Measurements from ENCODE around the gene MYCL. TPM values are rescaled to one million over a fixed set of nuclear protein-coding genes. Genes with fewer than 3 reads are reported as not detected.

The MYCL gene
- total and polyA plus RNA-seq, 2 of the 8 experiments (the other 6 are each of a cell fraction or from before 2014, with no cell fraction given): 20.3 to 28.8 TPM

- TF ChIP-seq E2F6 (IDR thresholded peaks at IDR 0.05) (no peak), EP300 (IDR thresholded peaks at IDR 0.05; ENCODE audit: borderline replicate concordance in 1 of 2, low read depth in 2 of 2, low read length in 2 of 2) (no peak), SRF (IDR thresholded peaks at IDR 0.05; ENCODE audit: low read depth, low read length) (no peak), SP2 (IDR thresholded peaks at IDR 0.05; ENCODE audit: low read length) (no peak), ATF3 (IDR thresholded peaks at IDR 0.05; ENCODE audit: insufficient read depth, low read depth, low read length) (no peak), KDM4A (IDR thresholded peaks at IDR 0.05; ENCODE audit: low read depth, low read length, severe bottlenecking) (no peak), HDAC6 (IDR thresholded peaks at IDR 0.05; ENCODE audit: low read depth, low read length) (no peak)
- TF ChIP-seq, protein P1, sequence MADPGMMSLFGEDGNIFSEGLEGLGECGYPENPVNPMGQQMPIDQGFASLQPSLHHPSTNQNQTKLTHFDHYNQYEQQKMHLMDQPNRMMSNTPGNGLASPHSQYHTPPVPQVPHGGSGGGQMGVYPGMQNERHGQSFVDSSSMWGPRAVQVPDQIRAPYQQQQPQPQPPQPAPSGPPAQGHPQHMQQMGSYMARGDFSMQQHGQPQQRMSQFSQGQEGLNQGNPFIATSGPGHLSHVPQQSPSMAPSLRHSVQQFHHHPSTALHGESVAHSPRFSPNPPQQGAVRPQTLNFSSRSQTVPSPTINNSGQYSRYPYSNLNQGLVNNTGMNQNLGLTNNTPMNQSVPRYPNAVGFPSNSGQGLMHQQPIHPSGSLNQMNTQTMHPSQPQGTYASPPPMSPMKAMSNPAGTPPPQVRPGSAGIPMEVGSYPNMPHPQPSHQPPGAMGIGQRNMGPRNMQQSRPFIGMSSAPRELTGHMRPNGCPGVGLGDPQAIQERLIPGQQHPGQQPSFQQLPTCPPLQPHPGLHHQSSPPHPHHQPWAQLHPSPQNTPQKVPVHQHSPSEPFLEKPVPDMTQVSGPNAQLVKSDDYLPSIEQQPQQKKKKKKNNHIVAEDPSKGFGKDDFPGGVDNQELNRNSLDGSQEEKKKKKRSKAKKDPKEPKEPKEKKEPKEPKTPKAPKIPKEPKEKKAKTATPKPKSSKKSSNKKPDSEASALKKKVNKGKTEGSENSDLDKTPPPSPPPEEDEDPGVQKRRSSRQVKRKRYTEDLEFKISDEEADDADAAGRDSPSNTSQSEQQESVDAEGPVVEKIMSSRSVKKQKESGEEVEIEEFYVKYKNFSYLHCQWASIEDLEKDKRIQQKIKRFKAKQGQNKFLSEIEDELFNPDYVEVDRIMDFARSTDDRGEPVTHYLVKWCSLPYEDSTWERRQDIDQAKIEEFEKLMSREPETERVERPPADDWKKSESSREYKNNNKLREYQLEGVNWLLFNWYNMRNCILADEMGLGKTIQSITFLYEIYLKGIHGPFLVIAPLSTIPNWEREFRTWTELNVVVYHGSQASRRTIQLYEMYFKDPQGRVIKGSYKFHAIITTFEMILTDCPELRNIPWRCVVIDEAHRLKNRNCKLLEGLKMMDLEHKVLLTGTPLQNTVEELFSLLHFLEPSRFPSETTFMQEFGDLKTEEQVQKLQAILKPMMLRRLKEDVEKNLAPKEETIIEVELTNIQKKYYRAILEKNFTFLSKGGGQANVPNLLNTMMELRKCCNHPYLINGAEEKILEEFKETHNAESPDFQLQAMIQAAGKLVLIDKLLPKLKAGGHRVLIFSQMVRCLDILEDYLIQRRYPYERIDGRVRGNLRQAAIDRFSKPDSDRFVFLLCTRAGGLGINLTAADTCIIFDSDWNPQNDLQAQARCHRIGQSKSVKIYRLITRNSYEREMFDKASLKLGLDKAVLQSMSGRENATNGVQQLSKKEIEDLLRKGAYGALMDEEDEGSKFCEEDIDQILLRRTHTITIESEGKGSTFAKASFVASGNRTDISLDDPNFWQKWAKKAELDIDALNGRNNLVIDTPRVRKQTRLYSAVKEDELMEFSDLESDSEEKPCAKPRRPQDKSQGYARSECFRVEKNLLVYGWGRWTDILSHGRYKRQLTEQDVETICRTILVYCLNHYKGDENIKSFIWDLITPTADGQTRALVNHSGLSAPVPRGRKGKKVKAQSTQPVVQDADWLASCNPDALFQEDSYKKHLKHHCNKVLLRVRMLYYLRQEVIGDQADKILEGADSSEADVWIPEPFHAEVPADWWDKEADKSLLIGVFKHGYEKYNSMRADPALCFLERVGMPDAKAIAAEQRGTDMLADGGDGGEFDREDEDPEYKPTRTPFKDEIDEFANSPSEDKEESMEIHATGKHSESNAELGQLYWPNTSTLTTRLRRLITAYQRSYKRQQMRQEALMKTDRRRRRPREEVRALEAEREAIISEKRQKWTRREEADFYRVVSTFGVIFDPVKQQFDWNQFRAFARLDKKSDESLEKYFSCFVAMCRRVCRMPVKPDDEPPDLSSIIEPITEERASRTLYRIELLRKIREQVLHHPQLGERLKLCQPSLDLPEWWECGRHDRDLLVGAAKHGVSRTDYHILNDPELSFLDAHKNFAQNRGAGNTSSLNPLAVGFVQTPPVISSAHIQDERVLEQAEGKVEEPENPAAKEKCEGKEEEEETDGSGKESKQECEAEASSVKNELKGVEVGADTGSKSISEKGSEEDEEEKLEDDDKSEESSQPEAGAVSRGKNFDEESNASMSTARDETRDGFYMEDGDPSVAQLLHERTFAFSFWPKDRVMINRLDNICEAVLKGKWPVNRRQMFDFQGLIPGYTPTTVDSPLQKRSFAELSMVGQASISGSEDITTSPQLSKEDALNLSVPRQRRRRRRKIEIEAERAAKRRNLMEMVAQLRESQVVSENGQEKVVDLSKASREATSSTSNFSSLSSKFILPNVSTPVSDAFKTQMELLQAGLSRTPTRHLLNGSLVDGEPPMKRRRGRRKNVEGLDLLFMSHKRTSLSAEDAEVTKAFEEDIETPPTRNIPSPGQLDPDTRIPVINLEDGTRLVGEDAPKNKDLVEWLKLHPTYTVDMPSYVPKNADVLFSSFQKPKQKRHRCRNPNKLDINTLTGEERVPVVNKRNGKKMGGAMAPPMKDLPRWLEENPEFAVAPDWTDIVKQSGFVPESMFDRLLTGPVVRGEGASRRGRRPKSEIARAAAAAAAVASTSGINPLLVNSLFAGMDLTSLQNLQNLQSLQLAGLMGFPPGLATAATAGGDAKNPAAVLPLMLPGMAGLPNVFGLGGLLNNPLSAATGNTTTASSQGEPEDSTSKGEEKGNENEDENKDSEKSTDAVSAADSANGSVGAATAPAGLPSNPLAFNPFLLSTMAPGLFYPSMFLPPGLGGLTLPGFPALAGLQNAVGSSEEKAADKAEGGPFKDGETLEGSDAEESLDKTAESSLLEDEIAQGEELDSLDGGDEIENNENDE (IDR thresholded peaks at IDR 0.05; ENCODE audit: insufficient replicate concordance, low read length): no peak
- TF ChIP-seq, protein P2, sequence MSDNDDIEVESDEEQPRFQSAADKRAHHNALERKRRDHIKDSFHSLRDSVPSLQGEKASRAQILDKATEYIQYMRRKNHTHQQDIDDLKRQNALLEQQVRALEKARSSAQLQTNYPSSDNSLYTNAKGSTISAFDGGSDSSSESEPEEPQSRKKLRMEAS (IDR thresholded peaks at IDR 0.05): no peak
Observed at GRCh38 chr1:39849203-39849602, 52.5 kb downstream of the MYCL start (continued).

Data from H1 (cell line).